Measurements from ENCODE around the gene THSD4.
"Not testable (repeated sequence)": the region's sequence is repeated elsewhere in the genome, so short reads cannot be mapped to it uniquely, and the experiment has no call there.

Gene THSD4

GRCh38 chr15:71149646-71150557, 34.6 kb downstream of the THSD4 start:
- no peaks in the 10 kb centered on the region for H3K36me3 ChIP-seq (ENCODE audit: insufficient read depth, low read length)
- no peak overlapping the region for H3K4me3 ChIP-seq (ENCODE audit: low read depth, low read length)
- no peaks in the 10 kb centered on the region for H3K27me3 ChIP-seq (ENCODE audit: insufficient read depth, low read length)
- H3K27ac ChIP-seq (ENCODE audit: low read depth, low read length) = no peak overlapping the region
- H3K79me2 ChIP-seq (ENCODE audit: control insufficient read depth, insufficient read depth, low read length, unreplicated experiment) = no peaks in the 10 kb centered on the region
- H3K4me1 ChIP-seq (ENCODE audit: control insufficient read depth, insufficient read depth, low read length, unreplicated experiment) = peaks cover 10% of the 10 kb centered on the region
- no peak overlapping the region for H2AFZ ChIP-seq (ENCODE audit: low read length, unreplicated experiment)

GRCh38 chr15:71151081-71151480, 35.8 kb downstream of the THSD4 start:
- H3K4me1 ChIP-seq (ENCODE audit: control insufficient read depth, insufficient read depth, low read length, unreplicated experiment) = peaks cover 10% of the 10 kb centered on the region
- H2AFZ ChIP-seq (ENCODE audit: low read length, unreplicated experiment) = no peak overlapping the region
- no peak overlapping the region for H3K4me3 ChIP-seq (ENCODE audit: low read depth, low read length)
- no peak overlapping the region for H3K27ac ChIP-seq (ENCODE audit: low read depth, low read length)
- peaks cover 6% of the 10 kb centered on the region; the same call in 1 of the 2 replicates for H3K36me3 ChIP-seq (ENCODE audit: insufficient read depth, low read length)
- no peaks in the 10 kb centered on the region for H3K79me2 ChIP-seq (ENCODE audit: control insufficient read depth, insufficient read depth, low read length, unreplicated experiment)
- H3K27me3 ChIP-seq (ENCODE audit: insufficient read depth, low read length) = no peaks in the 10 kb centered on the region

GRCh38 chr15:71152542-71152941, 37.3 kb downstream of the THSD4 start:
- Histone ChIP-seq H3K4me3 (ENCODE audit: low read depth, low read length) (no peak overlapping the region), H3K27ac (ENCODE audit: low read depth, low read length) (no peak overlapping the region), H2AFZ (ENCODE audit: low read length, unreplicated experiment) (no peak overlapping the region), H3K36me3 (ENCODE audit: insufficient read depth, low read length) (peaks cover 6% of the 10 kb centered on the region; the same call in 1 of the 2 replicates), H3K27me3 (ENCODE audit: insufficient read depth, low read length) (no peaks in the 10 kb centered on the region), H3K4me1 (ENCODE audit: control insufficient read depth, insufficient read depth, low read length, unreplicated experiment) (peaks cover 10% of the 10 kb centered on the region), H3K79me2 (ENCODE audit: control insufficient read depth, insufficient read depth, low read length, unreplicated experiment) (no peaks in the 10 kb centered on the region)

DNA sequence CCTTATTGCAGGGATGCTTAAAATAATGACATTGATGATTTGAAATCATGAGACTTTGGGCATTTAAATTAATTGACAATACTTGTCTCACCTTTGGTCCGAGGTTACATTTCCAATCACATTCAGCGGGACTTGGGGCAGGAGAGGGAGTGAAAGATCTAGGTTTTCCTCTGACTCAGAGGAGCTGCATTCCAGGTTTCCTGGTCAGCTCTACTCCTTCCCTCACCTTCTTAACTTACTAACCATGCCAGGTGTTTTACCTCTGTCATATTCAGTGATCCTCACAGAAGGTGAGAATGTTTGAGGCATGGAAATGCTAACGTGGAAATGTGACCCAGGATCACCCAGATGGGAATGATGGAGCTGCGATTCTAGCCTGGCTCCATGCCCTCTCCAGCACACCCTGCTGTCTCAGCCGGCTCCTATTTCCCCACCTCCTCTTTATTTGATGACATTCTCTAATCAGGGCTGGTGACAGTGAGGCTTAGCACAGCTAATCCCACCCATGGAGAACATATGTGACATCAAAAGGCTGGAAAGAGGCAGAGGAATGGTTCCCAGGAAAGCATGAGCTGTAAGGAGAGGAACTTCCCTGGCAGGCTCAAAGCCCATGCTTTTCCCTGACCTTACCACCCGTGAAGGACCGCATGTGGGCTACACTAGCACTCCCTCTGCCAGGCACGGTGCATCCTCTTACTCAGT, 38.7 kb downstream of the THSD4 start:
- no peak overlapping the region for H3K4me3 ChIP-seq (ENCODE audit: low read depth, low read length)
- no peak overlapping the region for H2AFZ ChIP-seq (ENCODE audit: low read length, unreplicated experiment)
- no peak overlapping the region for H3K27ac ChIP-seq (ENCODE audit: low read depth, low read length)
- H3K36me3 ChIP-seq (ENCODE audit: insufficient read depth, low read length) = peaks cover 6% of the 10 kb centered on the region; the same call in 1 of the 2 replicates
- peaks cover 18% of the 10 kb centered on the region for H3K4me1 ChIP-seq (ENCODE audit: control insufficient read depth, insufficient read depth, low read length, unreplicated experiment)
- H3K27me3 ChIP-seq (ENCODE audit: insufficient read depth, low read length) = no peaks in the 10 kb centered on the region
- no peaks in the 10 kb centered on the region for H3K79me2 ChIP-seq (ENCODE audit: control insufficient read depth, insufficient read depth, low read length, unreplicated experiment)

DNA sequence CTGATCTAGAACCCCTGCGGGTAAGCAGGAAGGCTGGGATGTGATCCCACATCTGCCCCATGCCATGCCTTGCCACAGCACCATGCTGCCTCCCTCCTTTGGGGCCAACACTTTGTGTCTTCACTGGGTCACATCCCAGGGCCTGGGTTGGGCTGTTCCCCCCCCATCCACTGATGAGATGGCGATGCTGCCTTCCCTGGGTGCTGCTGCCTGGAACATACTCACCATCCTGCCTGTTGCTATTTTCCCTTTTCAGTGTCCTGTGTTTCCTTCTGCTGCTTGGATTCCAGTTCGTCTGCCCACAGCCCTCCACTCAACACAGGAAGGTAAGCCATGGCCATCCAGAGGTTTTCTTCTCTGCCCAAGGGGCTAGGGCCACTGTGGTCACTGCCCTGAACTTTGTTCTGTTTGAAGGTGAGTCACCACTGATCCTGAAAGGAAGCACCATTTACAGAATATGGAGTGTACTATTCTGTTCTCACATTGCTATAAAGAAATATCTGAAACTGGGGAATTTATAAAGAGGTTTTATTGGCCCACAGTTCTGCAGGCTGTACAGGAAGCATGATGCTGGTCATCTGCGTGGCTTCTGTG, 39.4 kb downstream of the THSD4 start:
- H3K36me3 ChIP-seq (ENCODE audit: insufficient read depth, low read length) = peaks cover 6% of the 10 kb centered on the region; the same call in 1 of the 2 replicates
- H3K27ac ChIP-seq (ENCODE audit: low read depth, low read length) = no peak overlapping the region
- no peaks in the 10 kb centered on the region for H3K79me2 ChIP-seq (ENCODE audit: control insufficient read depth, insufficient read depth, low read length, unreplicated experiment)
- no peak overlapping the region for H3K4me3 ChIP-seq (ENCODE audit: low read depth, low read length)
- H3K27me3 ChIP-seq (ENCODE audit: insufficient read depth, low read length) = no peaks in the 10 kb centered on the region
- H3K4me1 ChIP-seq (ENCODE audit: control insufficient read depth, insufficient read depth, low read length, unreplicated experiment) = peaks cover 22% of the 10 kb centered on the region
- no peak overlapping the region for H2AFZ ChIP-seq (ENCODE audit: low read length, unreplicated experiment)

GRCh38 chr15:71155534-71155933, 40.3 kb downstream of the THSD4 start:
- Histone ChIP-seq H2AFZ (ENCODE audit: low read length, unreplicated experiment) (no peak overlapping the region), H3K27ac (ENCODE audit: low read depth, low read length) (no peak overlapping the region), H3K36me3 (ENCODE audit: insufficient read depth, low read length) (peaks cover 6% of the 10 kb centered on the region; the same call in 1 of the 2 replicates), H3K4me3 (ENCODE audit: low read depth, low read length) (no peak overlapping the region), H3K4me1 (ENCODE audit: control insufficient read depth, insufficient read depth, low read length, unreplicated experiment) (peaks cover 22% of the 10 kb centered on the region), H3K27me3 (ENCODE audit: insufficient read depth, low read length) (no peaks in the 10 kb centered on the region), H3K79me2 (ENCODE audit: control insufficient read depth, insufficient read depth, low read length, unreplicated experiment) (no peaks in the 10 kb centered on the region)

DNA sequence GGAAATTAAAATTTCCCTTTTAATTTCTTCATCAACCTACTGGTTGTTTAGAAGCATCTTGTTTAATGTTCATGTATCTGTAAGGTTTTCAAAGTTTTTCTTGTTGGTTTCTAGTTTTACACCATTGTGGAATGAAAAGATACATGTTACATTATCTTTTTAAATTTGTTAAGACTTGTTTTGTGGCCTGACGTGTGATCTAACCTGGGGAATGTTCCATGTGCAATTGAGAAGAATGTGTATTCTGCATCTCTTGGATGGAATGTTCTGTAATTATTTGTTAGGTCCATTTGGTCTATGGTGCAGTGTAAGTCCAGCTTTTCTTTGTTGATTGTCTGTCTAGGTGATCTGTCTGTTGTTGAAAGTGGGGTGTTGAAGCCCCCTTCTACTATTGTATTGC, 45.7 kb downstream of the THSD4 start:
- H3K4me1 ChIP-seq (ENCODE audit: control insufficient read depth, insufficient read depth, low read length, unreplicated experiment) = peaks cover 11% of the 10 kb centered on the region
- H3K79me2 ChIP-seq (ENCODE audit: control insufficient read depth, insufficient read depth, low read length, unreplicated experiment) = no peaks in the 10 kb centered on the region
- H3K27ac ChIP-seq (ENCODE audit: low read depth, low read length) = no peak overlapping the region
- no peak overlapping the region for H2AFZ ChIP-seq (ENCODE audit: low read length, unreplicated experiment)
- H3K4me3 ChIP-seq (ENCODE audit: low read depth, low read length) = no peak overlapping the region
- peaks cover 5% of the 10 kb centered on the region for H3K36me3 ChIP-seq (ENCODE audit: insufficient read depth, low read length)
- no peaks in the 10 kb centered on the region for H3K27me3 ChIP-seq (ENCODE audit: insufficient read depth, low read length)

DNA sequence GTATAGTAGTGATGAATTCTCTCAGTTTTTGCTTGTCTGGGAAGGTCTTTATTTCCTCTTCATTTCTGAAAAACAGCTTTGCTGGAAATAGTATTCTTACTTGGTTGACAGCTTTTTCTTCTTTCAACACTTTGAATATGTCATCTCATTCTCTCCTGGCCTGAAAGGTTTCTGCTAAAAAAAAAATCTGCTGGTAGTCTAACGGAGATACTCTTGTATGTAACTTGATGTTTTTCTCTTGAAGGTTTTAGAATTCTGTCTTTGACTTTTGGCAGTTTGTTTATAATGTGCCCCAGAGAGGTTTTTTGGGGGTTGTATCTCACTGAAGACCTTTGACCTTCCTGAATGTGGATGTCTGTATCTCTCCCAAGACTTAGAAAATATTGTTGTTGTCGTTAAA, 47.0 kb downstream of the THSD4 start:
- no peak overlapping the region for H3K4me3 ChIP-seq (ENCODE audit: low read depth, low read length)
- H3K36me3 ChIP-seq (ENCODE audit: insufficient read depth, low read length) = peaks cover 8% of the 10 kb centered on the region
- H3K4me1 ChIP-seq (ENCODE audit: control insufficient read depth, insufficient read depth, low read length, unreplicated experiment) = peaks cover 11% of the 10 kb centered on the region
- H3K27ac ChIP-seq (ENCODE audit: low read depth, low read length) = no peak overlapping the region
- no peaks in the 10 kb centered on the region for H3K79me2 ChIP-seq (ENCODE audit: control insufficient read depth, insufficient read depth, low read length, unreplicated experiment)
- no peaks in the 10 kb centered on the region for H3K27me3 ChIP-seq (ENCODE audit: insufficient read depth, low read length)
- H2AFZ ChIP-seq (ENCODE audit: low read length, unreplicated experiment) = no peak overlapping the region

DNA sequence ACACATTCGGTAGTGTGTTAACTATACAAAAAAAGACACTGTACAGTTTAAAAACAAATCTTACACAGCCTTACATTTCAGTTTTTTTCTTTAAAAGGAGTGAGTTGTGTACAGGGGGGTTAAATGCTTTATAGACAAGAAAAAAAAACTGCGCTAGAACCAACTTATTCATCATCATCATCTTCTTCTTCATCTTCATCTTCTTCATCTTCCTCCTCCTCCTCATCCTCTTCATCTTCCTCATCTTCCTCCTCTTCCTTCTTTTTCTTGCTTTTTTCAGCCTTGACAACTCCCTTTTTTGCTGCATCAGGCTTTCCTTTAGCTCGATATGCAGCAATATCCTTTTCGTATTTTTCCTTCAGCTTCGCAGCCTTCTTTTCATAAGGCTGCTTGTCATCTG, 49.3 kb downstream of the THSD4 start:
- not testable (repeated sequence) for H3K36me3 ChIP-seq (ENCODE audit: insufficient read depth, low read length)

DNA sequence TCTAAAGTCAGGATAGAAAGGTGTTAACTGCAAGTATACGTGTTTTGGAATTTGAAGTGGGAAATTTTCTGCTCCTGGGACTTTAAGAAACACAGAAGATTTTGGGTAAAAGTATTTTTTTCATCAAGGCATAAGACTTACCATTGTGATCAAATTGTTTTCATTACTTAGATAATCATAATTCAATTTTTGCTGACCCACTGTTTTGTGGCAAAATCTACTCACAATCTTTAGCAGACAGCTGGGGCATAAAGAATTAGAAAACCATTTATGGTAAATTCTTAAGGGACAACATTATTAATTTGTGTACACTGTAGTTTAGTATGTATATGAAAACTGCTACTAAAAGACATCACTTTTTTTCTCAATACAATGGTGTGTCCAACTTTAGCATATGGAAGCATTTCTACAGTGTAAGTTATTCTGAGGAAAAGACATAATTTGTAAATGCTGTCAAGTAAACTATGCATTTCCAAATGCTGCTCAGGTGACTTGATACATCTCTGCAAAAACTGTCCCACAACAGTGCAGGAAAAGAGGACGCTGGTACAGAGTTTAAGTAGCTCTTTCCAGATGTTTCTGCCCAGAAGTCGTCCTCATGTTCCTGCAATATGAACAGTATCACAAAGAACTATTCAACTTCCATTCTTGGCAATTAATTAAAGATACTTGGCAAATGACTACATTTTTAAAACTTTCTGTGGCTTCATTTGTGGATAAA, 52.3 kb downstream of the THSD4 start:
- H3K27ac ChIP-seq (ENCODE audit: low read depth, low read length) = no peak overlapping the region
- H3K79me2 ChIP-seq (ENCODE audit: control insufficient read depth, insufficient read depth, low read length, unreplicated experiment) = no peaks in the 10 kb centered on the region
- H3K4me1 ChIP-seq (ENCODE audit: control insufficient read depth, insufficient read depth, low read length, unreplicated experiment) = no peaks in the 10 kb centered on the region
- H2AFZ ChIP-seq (ENCODE audit: low read length, unreplicated experiment) = no peak overlapping the region
- H3K27me3 ChIP-seq (ENCODE audit: insufficient read depth, low read length) = no peaks in the 10 kb centered on the region
- H3K4me3 ChIP-seq (ENCODE audit: low read depth, low read length) = no peak overlapping the region
- peaks cover 8% of the 10 kb centered on the region; the same call in 1 of the 2 replicates for H3K36me3 ChIP-seq (ENCODE audit: insufficient read depth, low read length)

More for the DNA sequence above, 49.3 kb downstream of the THSD4 start:
- H3K27ac ChIP-seq (ENCODE audit: low read depth, low read length); H3K79me2 ChIP-seq (ENCODE audit: control insufficient read depth, insufficient read depth, low read length, unreplicated experiment); H3K4me3 ChIP-seq (ENCODE audit: low read depth, low read length); H2AFZ ChIP-seq (ENCODE audit: low read length, unreplicated experiment); H3K4me1 ChIP-seq (ENCODE audit: control insufficient read depth, insufficient read depth, low read length, unreplicated experiment); H3K27me3 ChIP-seq (ENCODE audit: insufficient read depth, low read length): not testable (repeated sequence)

Measured in ACC112 (cell line).